ENCODE data around the gene SMC1A.

SMC1A gene

GRCh38 chrX:53332204-53332603 is 90.2 kb downstream of the SMC1A start:
- no peak for DNase-seq (ENCODE audit: low read depth)
- no peak for TF ChIP-seq CTCF (conservative IDR thresholded peaks at IDR 0.05; ENCODE audit: control insufficient read depth, insufficient read depth, low read depth, low read length)
- no peak overlapping the region for H3K4me3 ChIP-seq (ENCODE audit: control insufficient read depth, low read depth, low read length)

GRCh38 chrX:53330331-53330730 is 92.1 kb downstream of the SMC1A start:
- TF ChIP-seq CTCF (conservative IDR thresholded peaks at IDR 0.05; ENCODE audit: control insufficient read depth, insufficient read depth, low read depth, low read length): no peak
- no peak overlapping the region for H3K4me3 ChIP-seq (ENCODE audit: control insufficient read depth, low read depth, low read length)
- DNase-seq (ENCODE audit: low read depth): no peak

GRCh38 chrX:53324803-53325202 is 97.7 kb downstream of the SMC1A start:
- DNase-seq (ENCODE audit: low read depth): no peak
- no peak overlapping the region for H3K4me3 ChIP-seq (ENCODE audit: control insufficient read depth, low read depth, low read length)
- no peak for TF ChIP-seq CTCF (conservative IDR thresholded peaks at IDR 0.05; ENCODE audit: control insufficient read depth, insufficient read depth, low read depth, low read length)

Measured in fibroblast of mammary gland (primary cell).